ENCODE data around the gene PTPRN2.

GRCh38 chr7:158569858-158570323 is 17.7 kb downstream of the PTPRN2 start:
- TF ChIP-seq CTCF (IDR thresholded peaks at IDR 0.05) (no peak), ZFX (IDR thresholded peaks at IDR 0.05; ENCODE audit: borderline replicate concordance) (no peak)
